ENCODE results near the gene SPTB. TPM values are rescaled to one million over a fixed set of nuclear protein-coding genes. Genes with fewer than 3 reads are reported as not detected.

The SPTB gene
- total RNA-seq, 1 experiment from 2014 or later, result 2.3 TPM

DNA sequence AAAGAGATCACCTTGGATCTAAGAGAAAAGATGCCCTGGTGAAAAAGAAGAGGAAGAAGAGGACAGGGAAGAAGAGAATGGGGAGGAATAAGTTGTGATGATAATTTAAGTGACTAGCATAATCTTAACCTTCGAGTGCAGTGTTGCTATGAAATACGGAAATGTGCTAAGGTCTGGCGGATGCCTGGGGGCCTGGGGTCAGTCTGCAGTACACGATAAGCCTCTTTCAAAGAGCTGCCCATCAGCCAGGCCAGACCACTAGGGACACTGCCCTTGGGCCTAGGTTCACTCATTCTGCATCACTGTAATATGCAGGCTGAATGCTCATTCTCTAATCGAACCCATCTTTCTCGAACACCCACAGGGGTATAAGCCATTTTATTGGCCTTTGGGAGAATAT lies 92.1 kb downstream of the SPTB start:
- H3K56ac ChIP-seq (ENCODE audit: insufficient read length, low read depth, low read length), result no peak overlapping the region
- H3K27ac ChIP-seq (ENCODE audit: insufficient read length, low read depth, low read length), result no peak overlapping the region
- TF ChIP-seq, protein P1, sequence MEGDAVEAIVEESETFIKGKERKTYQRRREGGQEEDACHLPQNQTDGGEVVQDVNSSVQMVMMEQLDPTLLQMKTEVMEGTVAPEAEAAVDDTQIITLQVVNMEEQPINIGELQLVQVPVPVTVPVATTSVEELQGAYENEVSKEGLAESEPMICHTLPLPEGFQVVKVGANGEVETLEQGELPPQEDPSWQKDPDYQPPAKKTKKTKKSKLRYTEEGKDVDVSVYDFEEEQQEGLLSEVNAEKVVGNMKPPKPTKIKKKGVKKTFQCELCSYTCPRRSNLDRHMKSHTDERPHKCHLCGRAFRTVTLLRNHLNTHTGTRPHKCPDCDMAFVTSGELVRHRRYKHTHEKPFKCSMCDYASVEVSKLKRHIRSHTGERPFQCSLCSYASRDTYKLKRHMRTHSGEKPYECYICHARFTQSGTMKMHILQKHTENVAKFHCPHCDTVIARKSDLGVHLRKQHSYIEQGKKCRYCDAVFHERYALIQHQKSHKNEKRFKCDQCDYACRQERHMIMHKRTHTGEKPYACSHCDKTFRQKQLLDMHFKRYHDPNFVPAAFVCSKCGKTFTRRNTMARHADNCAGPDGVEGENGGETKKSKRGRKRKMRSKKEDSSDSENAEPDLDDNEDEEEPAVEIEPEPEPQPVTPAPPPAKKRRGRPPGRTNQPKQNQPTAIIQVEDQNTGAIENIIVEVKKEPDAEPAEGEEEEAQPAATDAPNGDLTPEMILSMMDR (conservative IDR thresholded peaks at IDR 0.05), result no peak
- H2AFZ ChIP-seq (ENCODE audit: low read length), result no peak overlapping the region
- H3K27ac Mint-ChIP-seq, result no peak overlapping the region; a peak in 1 of 7 replicates
- no peak overlapping the region for H4K91ac ChIP-seq (ENCODE audit: insufficient read length, low read depth, low read length)
- H3K4me3 Mint-ChIP-seq, result no peak overlapping the region
- no peaks in the 10 kb centered on the region for H3K4me1 ChIP-seq (ENCODE audit: insufficient read depth, low read length)
- H2BK5ac ChIP-seq (ENCODE audit: insufficient read length, low read length), result no peak overlapping the region
- H3K36me3 Mint-ChIP-seq (ENCODE audit: insufficient read depth in 1 of 3, low read depth in 3 of 3), result no peaks in the 10 kb centered on the region
- H3K79me2 ChIP-seq (ENCODE audit: insufficient read depth, low read length), result no peaks in the 10 kb centered on the region
- H2BK12ac ChIP-seq (ENCODE audit: insufficient read length, low read depth, low read length), result no peak overlapping the region
- no peak overlapping the region for H3T11ph ChIP-seq (ENCODE audit: low read length)
- H3K9me3 Mint-ChIP-seq, result no peaks in the 10 kb centered on the region
- H3K18ac ChIP-seq (ENCODE audit: insufficient read length, low read depth, low read length), result no peak overlapping the region
- H2BK20ac ChIP-seq (ENCODE audit: low read depth, low read length, poor library complexity, severe bottlenecking), result no peak overlapping the region
- H3K4ac ChIP-seq (ENCODE audit: low read depth, low read length), result no peak overlapping the region
- H2AK5ac ChIP-seq (ENCODE audit: insufficient read length, low read length), result no peak overlapping the region
- no CpG with 5 or more reads among the region's 6 CpGs for WGBS (ENCODE audit: extremely low coverage, insufficient read length, low lambda C conversion rate)
- H3K27me3 ChIP-seq (ENCODE audit: insufficient read depth, low read length), result no peaks in the 10 kb centered on the region
- H3K9ac ChIP-seq (ENCODE audit: extremely low read depth, insufficient read length, low read length), result no peak overlapping the region
- no peaks in the 10 kb centered on the region for H3K9me3 ChIP-seq (ENCODE audit: control insufficient read depth, low read depth, low read length)
- no peak overlapping the region for H3K23ac ChIP-seq (ENCODE audit: insufficient read length, low read depth, low read length)
- peaks cover 4% of the 10 kb centered on the region for H4K20me1 ChIP-seq (ENCODE audit: control insufficient read depth, insufficient read depth, insufficient read length)
- H2BK15ac ChIP-seq (ENCODE audit: low read depth, low read length), result no peak overlapping the region
- H3K4me2 ChIP-seq (ENCODE audit: insufficient read depth, insufficient read length, low read length), result no peak overlapping the region
- H4K8ac ChIP-seq (replicated peaks; ENCODE audit: insufficient read length, low read depth, low read length), result no peak overlapping the region
- no peaks in the 10 kb centered on the region for H3K79me1 ChIP-seq (ENCODE audit: insufficient read depth, low read depth, low read length, poor library complexity, severe bottlenecking)
- no peak overlapping the region for H4K5ac ChIP-seq (ENCODE audit: insufficient read length, low read depth, low read length)
- H3K4me1 Mint-ChIP-seq, result peaks cover 15 to 17% of the 10 kb centered on the region in 2 experiments
- H3K23me2 ChIP-seq (ENCODE audit: insufficient read length, low read depth, low read length, poor library complexity, severe bottlenecking), result no peaks in the 10 kb centered on the region
- no peak overlapping the region for H2BK120ac ChIP-seq (ENCODE audit: low read depth, low read length, poor library complexity, severe bottlenecking)
- no peak for DNase-seq
- no peak overlapping the region for H3K14ac ChIP-seq (ENCODE audit: insufficient read depth, low read length)
- H3K27me3 Mint-ChIP-seq (ENCODE audit: low read depth), result peaks cover 3% of the 10 kb centered on the region; the same call in 1 of the 2 replicates
